ENCODE data around the gene ADCY5. TPM values are rescaled to one million over a fixed set of nuclear protein-coding genes. Genes with fewer than 3 reads are reported as not detected.

Gene ADCY5
- polyA plus RNA-seq, 3 donors = not detected

DNA sequence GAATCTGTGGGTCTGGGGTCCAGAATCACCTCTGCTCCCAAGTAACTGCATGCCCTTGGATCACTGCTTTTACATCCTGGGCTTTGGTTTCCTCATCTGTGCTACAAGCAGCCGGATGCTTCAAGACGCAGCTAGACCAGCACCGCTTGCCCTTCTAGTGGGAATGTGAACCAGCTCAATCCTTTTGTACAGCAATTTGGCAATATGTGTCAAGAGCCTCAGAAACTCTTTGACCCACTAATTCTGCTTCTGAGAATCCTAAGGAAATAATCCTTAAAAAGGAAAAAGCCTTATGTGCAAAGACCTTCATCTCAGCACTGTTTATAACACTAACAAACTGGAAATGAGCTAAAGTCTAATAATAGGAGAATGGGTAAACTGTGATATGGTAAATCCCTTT lies 48.7 kb downstream of the ADCY5 start:
- TF ChIP-seq CTCF (IDR thresholded peaks at IDR 0.05) = no peak
- Histone ChIP-seq H3K27ac (ENCODE audit: low read depth in 1 of 2, low read length in 2 of 2) (no peak overlapping the region), H3K36me3 (replicated peaks in 1 of 2; ENCODE audit: control insufficient read depth in 1 of 2, insufficient read depth in 2 of 2, low read length in 2 of 2) (no peaks in the 10 kb centered on the region), H3K9me3 (replicated peaks in 1 of 2; ENCODE audit: control insufficient read depth in 1 of 2, insufficient read depth in 1 of 2, low read length in 2 of 2) (no peaks in the 10 kb centered on the region), H4K20me1 (ENCODE audit: insufficient read depth, low read length) (no peaks in the 10 kb centered on the region), H3K79me2 (ENCODE audit: insufficient read depth, low read length) (no peaks in the 10 kb centered on the region), H3K27me3 (ENCODE audit: control insufficient read depth in 2 of 2, insufficient read depth in 2 of 2, low read length in 2 of 2) (peaks cover 0 to 2% of the 10 kb centered on the region in 2 donors), H3K9ac (ENCODE audit: insufficient read depth, low read length, poor library complexity, severe bottlenecking) (no peak overlapping the region), H2AFZ (ENCODE audit: insufficient read depth, low read depth, low read length, poor library complexity, severe bottlenecking) (no peak overlapping the region), H3K4me3 (replicated peaks in 1 of 3; ENCODE audit: low read depth in 2 of 3, low read length in 3 of 3) (no peak overlapping the region), H3K4me2 (replicated peaks; ENCODE audit: extremely low read depth, low read length, poor library complexity, severe bottlenecking) (no peak overlapping the region), H3K4me1 (ENCODE audit: control insufficient read depth in 1 of 2, insufficient read depth in 2 of 2, low read length in 2 of 2) (no peaks in the 10 kb centered on the region)
- Mint-ChIP-seq H3K27me3 (ENCODE audit: low read depth in 3 of 3) (peaks cover 15 to 16% (median 15%) of the 10 kb centered on the region in 3 donors), H3K27ac (no peak overlapping the region), H3K36me3 (no peaks in the 10 kb centered on the region), H3K4me1 (no peaks in the 10 kb centered on the region), H3K9me3 (no peaks in the 10 kb centered on the region), H3K4me3 (no peak overlapping the region)
- DNase-seq = no peak
- intact Hi-C loops (cut with micrococcal nuclease) = no loop called here
- 97% methylated on average over 3 of the region's 3 CpGs for WGBS (ENCODE audit: insufficient coverage)

- no peaks in the 10 kb centered on the region for H3K79me2 ChIP-seq (ENCODE audit: insufficient read depth, low read length)
- no peak for DNase-seq
- no peak overlapping the region for H3K4me3 ChIP-seq (replicated peaks in 1 of 3; ENCODE audit: low read depth in 2 of 3, low read length in 3 of 3)
- Mint-ChIP-seq H3K4me1 (no peaks in the 10 kb centered on the region), H3K27ac (no peak overlapping the region), H3K36me3 (no peaks in the 10 kb centered on the region), H3K27me3 (ENCODE audit: low read depth in 3 of 3) (peaks cover 15 to 16% (median 15%) of the 10 kb centered on the region in 3 donors), H3K9me3 (no peaks in the 10 kb centered on the region), H3K4me3 (no peak overlapping the region)
- H2AFZ ChIP-seq (ENCODE audit: insufficient read depth, low read depth, low read length, poor library complexity, severe bottlenecking) = no peak overlapping the region
- H3K27me3 ChIP-seq (ENCODE audit: control insufficient read depth in 2 of 2, insufficient read depth in 2 of 2, low read length in 2 of 2) = peaks cover 0 to 2% of the 10 kb centered on the region in 2 donors
- WGBS (ENCODE audit: insufficient coverage) = 100% methylated on average over 2 of the region's 6 CpGs
- no peak overlapping the region for H3K9ac ChIP-seq (ENCODE audit: insufficient read depth, low read length, poor library complexity, severe bottlenecking)
- no peaks in the 10 kb centered on the region for H4K20me1 ChIP-seq (ENCODE audit: insufficient read depth, low read length)
- H3K27ac ChIP-seq (ENCODE audit: low read depth in 1 of 2, low read length in 2 of 2) = no peak overlapping the region
- intact Hi-C loops (cut with micrococcal nuclease) = no loop called here
- H3K9me3 ChIP-seq (replicated peaks in 1 of 2; ENCODE audit: control insufficient read depth in 1 of 2, insufficient read depth in 1 of 2, low read length in 2 of 2) = no peaks in the 10 kb centered on the region
- H3K4me1 ChIP-seq (ENCODE audit: control insufficient read depth in 1 of 2, insufficient read depth in 2 of 2, low read length in 2 of 2) = no peaks in the 10 kb centered on the region
- H3K4me2 ChIP-seq (replicated peaks; ENCODE audit: extremely low read depth, low read length, poor library complexity, severe bottlenecking) = no peak overlapping the region
- no peak for TF ChIP-seq CTCF (IDR thresholded peaks at IDR 0.05)
- H3K36me3 ChIP-seq (replicated peaks in 1 of 2; ENCODE audit: control insufficient read depth in 1 of 2, insufficient read depth in 2 of 2, low read length in 2 of 2) = no peaks in the 10 kb centered on the region
Measured at GRCh38 chr3:123399653-123400052, 49.2 kb downstream of the ADCY5 start.

Data from CD14-positive monocyte (primary cell).